Dedifferentiated amniotic fluid mesenchymal stem cell (primary cell): ENCODE data around the gene PXK.
A peak's percentile ranks its signal among the peaks of the same experiment; 100 is the strongest.

Source experiments
- DNase-seq: peaks from one replicate; pipeline ENCODE4 v3.0.0-alpha.2; 2016; ENCODE audit errors: extremely low spot score

The PXK gene

DNA sequence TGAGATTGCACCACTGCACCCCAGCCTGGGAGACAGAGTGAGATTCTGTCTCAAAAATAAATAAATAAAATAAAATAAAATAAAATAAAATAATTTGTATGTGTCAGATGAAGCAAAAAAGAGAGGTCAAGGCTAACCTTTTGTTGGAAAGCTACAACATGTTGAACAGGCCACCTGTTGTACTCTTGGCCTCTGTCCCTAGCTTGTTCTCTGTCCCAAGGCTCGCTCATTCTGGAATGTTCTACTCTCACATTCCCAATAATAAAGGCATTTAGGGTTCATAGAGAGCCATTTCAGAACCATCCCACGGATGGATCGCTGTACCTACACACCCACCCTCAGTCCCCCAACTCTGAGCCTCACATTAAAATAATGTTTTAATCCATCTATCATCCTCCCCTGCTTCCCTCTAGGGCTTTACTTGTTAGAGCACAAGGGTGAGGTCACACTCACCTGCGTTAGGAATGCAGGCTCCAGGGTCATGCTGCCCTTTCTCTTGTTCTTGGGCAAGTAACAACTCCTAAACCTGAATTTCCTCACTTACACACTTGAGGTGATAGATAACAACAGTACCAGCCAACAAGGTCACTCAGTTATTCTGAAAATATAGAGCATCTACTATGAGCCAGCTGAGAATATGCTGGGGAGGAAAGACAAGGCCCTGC lies 134.3 kb downstream of the PXK start:
- DNase-seq = no peak

GRCh38 chr3:58469096-58469495 lies 136.4 kb downstream of the PXK start:
- no peak for DNase-seq

DNA sequence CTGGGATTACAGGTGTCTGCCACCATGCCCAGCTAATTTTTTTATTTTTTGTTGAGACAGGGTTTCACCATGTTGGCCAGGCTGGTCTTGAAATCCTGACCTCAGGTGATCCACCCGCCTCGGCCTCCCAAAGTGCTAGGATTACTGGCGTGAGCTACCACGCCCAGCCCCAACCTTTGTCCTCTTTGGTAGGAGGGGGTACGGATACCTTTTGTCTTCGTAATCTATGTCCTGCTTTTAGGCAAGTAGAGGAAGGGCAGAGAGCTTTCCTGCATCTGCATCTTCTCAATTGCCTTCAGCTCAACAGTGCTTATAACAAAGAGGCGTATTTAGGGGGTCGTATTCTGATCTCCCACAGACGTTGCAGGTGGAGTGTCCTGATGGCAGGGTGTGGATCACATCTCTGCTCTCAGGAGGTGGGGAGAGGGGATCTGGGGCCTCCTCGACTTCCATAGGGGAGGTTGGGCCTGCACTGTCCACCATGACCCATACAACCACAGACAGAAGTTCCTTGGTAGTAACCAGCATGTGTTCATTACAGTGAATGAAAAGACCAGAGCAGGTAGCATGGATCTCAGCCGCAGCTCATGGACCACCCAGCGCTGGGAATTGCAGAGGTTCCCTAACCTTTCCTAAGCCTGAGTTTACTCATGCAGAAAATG lies 137.8 kb downstream of the PXK start:
- no peak for DNase-seq

- peak; percentile 63 for DNase-seq
Measured at GRCh38 chr3:58471025-58471887, 138.6 kb downstream of the PXK start.

DNA sequence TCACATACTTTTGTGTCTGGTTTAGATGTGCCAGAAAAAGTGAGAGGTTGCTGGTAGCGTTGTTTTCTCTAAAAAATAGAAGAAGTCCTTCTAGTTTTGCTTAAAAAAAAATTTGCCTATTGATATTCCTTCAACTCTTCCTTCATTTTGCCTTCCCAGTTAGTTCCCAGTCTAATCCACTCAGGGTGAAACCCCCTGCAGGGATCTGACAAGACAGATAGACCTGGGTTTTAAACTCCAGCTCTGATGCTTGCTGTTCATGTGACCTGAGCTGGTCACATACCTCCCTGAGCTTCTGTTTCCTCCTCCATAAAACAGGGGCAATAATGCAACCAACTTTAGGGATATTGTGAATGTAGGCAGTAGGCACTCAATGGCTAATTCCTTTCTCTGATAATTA lies 140.6 kb downstream of the PXK start:
- DNase-seq = no peak

- DNase-seq = no peak
Measured at GRCh38 chr3:58474348-58474911, 141.7 kb downstream of the PXK start.

DNA sequence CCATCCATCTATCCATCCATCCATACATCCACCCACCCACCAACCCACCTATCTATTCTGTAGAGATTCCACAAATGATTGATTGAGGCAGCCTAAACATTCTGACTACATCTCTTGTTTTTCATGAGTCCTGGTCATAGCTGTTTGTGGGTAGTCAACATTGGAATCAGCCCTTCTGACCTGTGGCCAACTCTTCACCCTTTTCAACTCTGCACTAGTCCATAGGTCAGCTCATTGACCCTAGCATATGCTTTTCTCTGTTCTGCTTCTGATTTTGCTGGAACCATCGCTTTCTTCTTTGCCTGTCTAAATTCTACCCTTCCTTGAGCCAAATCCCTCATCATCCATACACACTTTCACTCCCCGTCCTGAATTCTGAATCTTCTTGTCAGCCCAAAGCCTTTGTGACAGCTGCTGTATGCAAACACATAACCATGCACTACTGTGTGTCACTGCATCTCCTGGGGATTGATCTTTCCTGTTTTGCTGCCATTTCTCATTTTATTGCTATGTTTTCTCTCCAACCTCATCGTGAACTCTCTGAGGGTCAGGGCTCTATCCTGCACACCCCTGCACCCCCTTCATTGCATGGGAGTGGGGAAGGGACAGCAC lies 142.4 kb downstream of the PXK start:
- DNase-seq = no peak
